ENCODE data around the gene RAB31. TPM values are rescaled to one million over a fixed set of nuclear protein-coding genes. Genes with fewer than 3 reads are reported as not detected.

The RAB31 gene
- total RNA-seq, 1 experiment from 2014 or later = 32.9 TPM

- CTCF ChIA-PET = no interaction called here
Observed at GRCh38 chr18:9846162-9846925, 138.2 kb downstream of the RAB31 start.

DNA sequence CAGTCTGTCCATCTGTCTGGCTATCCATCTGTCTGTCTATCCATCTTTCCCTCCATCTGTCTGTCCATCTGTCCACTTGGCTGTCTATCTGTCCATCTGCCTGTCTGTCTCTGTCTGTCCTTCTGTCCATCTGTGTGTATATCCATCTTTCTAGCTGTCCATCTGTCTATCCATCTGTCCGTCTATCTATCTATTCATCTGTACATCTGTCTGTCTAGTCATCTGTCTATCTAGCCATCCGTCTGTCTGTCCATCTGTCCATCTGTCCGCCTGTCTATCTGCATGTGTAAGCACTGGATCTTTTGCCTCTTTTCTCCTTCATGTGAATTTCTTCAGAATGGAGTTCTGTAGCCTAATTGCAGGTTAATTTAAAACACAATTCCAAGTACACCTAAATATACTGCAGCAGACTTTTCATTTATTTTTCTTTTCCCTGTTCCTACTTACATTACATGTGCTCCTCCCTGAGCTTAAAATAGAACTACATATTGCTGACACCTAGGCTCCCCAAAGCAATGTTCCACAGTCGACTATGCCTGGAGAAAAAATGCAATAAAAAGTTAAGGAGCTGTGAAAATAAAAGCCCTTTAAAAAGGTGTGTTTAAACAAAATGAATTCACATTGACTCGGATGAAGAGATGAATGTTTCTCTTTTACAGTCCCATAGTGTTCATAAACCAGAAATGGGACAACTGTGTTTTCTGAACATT, 140.2 kb downstream of the RAB31 start:
- ATAC-seq (no peak), DNase-seq (ENCODE audit: low spot score) (no peak)
- CTCF ChIA-PET = no interaction called here
- Mint-ChIP-seq H3K27me3 (ENCODE audit: low read depth) (no peaks in the 10 kb centered on the region), H3K36me3 (peaks cover 12% of the 10 kb centered on the region), H3K27ac (no peak overlapping the region), H3K9me3 (peaks cover 11% of the 10 kb centered on the region), H3K4me3 (no peak overlapping the region), H3K4me1 (peaks cover 28% of the 10 kb centered on the region)
- TF ChIP-seq MYBL2 (CRISPR knock-in tag; IDR thresholded peaks at IDR 0.05) (no peak), E2F4 (CRISPR knock-in tag; IDR thresholded peaks at IDR 0.05; ENCODE audit: borderline replicate concordance, low read depth) (no peak), ZNF396 (CRISPR knock-in tag; IDR thresholded peaks at IDR 0.05; ENCODE audit: borderline replicate concordance) (no peak), ZNF138 (CRISPR knock-in tag; conservative IDR thresholded peaks at IDR 0.05) (no peak), OVOL2 (CRISPR knock-in tag; IDR thresholded peaks at IDR 0.05; ENCODE audit: borderline replicate concordance) (no peak)
- POLR2A ChIA-PET = no interaction called here

More at GRCh38 chr18:9846162-9846925, 138.2 kb downstream of the RAB31 start:
- no peak overlapping the region for H3K4me3 Mint-ChIP-seq
- no peak overlapping the region; the same call in 1 of the 2 replicates for H3K27ac Mint-ChIP-seq
- POLR2A ChIA-PET = no interaction called here
- peaks cover under 1% of the 10 kb centered on the region; the same call in 1 of the 2 replicates for H3K36me3 Mint-ChIP-seq
- H3K9me3 Mint-ChIP-seq = no peaks in the 10 kb centered on the region
- DNase-seq (ENCODE audit: low spot score) (no peak), ATAC-seq (no peak)
- TF ChIP-seq NFE2L1 (CRISPR knock-in tag; IDR thresholded peaks at IDR 0.05) = no peak
- peaks cover 28% of the 10 kb centered on the region for H3K4me1 Mint-ChIP-seq
- no peaks in the 10 kb centered on the region for H3K27me3 Mint-ChIP-seq (ENCODE audit: low read depth)

GRCh38 chr18:9849407-9850283, 141.5 kb downstream of the RAB31 start:
- Mint-ChIP-seq H3K4me3 (no peak overlapping the region), H3K4me1 (peaks cover 18% of the 10 kb centered on the region), H3K27me3 (ENCODE audit: low read depth) (no peaks in the 10 kb centered on the region), H3K27ac (peak overlapping the region; percentile 69), H3K36me3 (peaks cover 13% of the 10 kb centered on the region), H3K9me3 (peaks cover 12% of the 10 kb centered on the region)
- DNase-seq (ENCODE audit: low spot score) (no peak), ATAC-seq (no peak; the same call in 1 of the 2 replicates)
- TF ChIP-seq GTF2I (CRISPR knock-in tag; conservative IDR thresholded peaks at IDR 0.05) (no peak), CBFB (CRISPR knock-in tag; IDR thresholded peaks at IDR 0.05; ENCODE audit: low read depth) (no peak), E2F5 (CRISPR knock-in tag; IDR thresholded peaks at IDR 0.05) (no peak), ATF1 (CRISPR knock-in tag; IDR thresholded peaks at IDR 0.05) (no peak), NFE2L1 (CRISPR knock-in tag; IDR thresholded peaks at IDR 0.05) (no peak), ZNF263 (CRISPR knock-in tag; IDR thresholded peaks at IDR 0.05; ENCODE audit: low read depth) (no peak), HMGA2 (CRISPR knock-in tag; IDR thresholded peaks at IDR 0.05) (no peak), FOXJ3 (CRISPR knock-in tag; IDR thresholded peaks at IDR 0.05; ENCODE audit: borderline replicate concordance) (no peak), USF2 (CRISPR knock-in tag; IDR thresholded peaks at IDR 0.05) (no peak), ZNF396 (CRISPR knock-in tag; IDR thresholded peaks at IDR 0.05; ENCODE audit: borderline replicate concordance) (no peak), JUN (CRISPR knock-in tag; IDR thresholded peaks at IDR 0.05) (no peak)
- TF ChIP-seq, protein P1, sequence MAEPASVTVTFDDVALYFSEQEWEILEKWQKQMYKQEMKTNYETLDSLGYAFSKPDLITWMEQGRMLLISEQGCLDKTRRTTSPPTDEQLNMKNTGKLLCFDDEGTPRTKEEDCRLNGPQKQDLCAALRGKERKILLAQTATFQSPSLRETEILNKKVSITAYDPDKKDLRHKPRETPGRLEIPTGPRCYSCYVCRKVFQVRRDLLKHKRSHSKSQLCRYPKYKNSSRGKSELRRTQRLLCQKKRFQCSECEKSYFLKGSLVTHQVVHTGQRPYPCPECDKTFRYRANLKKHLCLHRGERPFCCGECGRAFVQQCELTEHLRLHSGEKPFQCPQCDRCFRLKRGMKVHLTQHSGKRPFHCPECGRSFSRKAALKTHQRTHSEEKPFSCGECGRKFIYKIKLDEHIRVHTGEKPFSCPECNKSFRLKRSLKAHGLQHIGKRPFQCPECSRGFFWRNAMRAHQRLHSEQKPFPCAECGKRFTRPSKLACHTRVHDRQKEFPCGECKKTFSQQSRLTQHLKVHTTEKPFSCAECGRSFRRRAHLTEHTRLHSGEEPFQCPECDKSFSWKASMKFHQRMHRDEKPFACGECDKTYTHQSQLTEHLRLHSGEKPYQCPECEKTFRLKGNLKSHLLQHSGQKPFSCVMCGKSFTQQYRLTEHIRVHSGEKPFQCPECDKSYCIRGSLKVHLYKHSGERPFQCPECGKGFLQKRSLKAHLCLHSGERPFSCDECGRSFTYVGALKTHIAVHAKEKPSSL (CRISPR knock-in tag; conservative IDR thresholded peaks at IDR 0.05) = no peak
- ChIA-PET CTCF (interaction anchor here (1.2 kb wide), 1 partner anchor 101 kb away, joined by 3 read pairs; no protein-coding TSS in a partner anchor), POLR2A (no interaction called here)

Measured in WTC11 (cell line).